IPS-20b (cell line): ENCODE measurements around the gene CKS2.
A peak's percentile ranks its signal among the peaks of the same experiment; 100 is the strongest.
"Not testable (repeated sequence)": the region's sequence is repeated elsewhere in the genome, so short reads cannot be mapped to it uniquely, and the experiment has no call there.

Experiments
- H3K27ac ChIP-seq: one replicate; pipeline ENCODE4 v1.5.1; 2013; ENCODE audit warnings: low read length
- H3K27me3 ChIP-seq: 2 replicates; pipeline ENCODE4 v1.6.1; 2013; ENCODE audit warnings: mild to moderate bottlenecking, low read length, inconsistent platforms; ENCODE audit not compliant: insufficient read depth
- H3K36me3 ChIP-seq: 2 replicates; pipeline ENCODE4 v1.6.1; 2013; ENCODE audit warnings: low read depth, mild to moderate bottlenecking, inconsistent platforms, low read length, moderate library complexity; ENCODE audit not compliant: insufficient read depth
- H3K4me1 ChIP-seq: 2 replicates; pipeline ENCODE4 v1.6.1; 2013; ENCODE audit warnings: mild to moderate bottlenecking, control low read depth, inconsistent platforms, low read length, moderate library complexity; ENCODE audit not compliant: insufficient read depth
- H3K4me3 ChIP-seq: 2 replicates; pipeline ENCODE4 v1.5.1; 2013; ENCODE audit warnings: mild to moderate bottlenecking, low read length, inconsistent platforms
- H3K9ac ChIP-seq: 2 replicates; pipeline ENCODE4 v1.6.1; 2013; ENCODE audit warnings: low read depth, mild to moderate bottlenecking, inconsistent platforms, low read length, moderate library complexity
- H3K9me3 ChIP-seq: 2 replicates; pipeline ENCODE4 v1.6.1; 2013; ENCODE audit warnings: mild to moderate bottlenecking, low read depth, low read length, inconsistent platforms; ENCODE audit not compliant: insufficient read depth

CKS2 gene

GRCh38 chr9:89291741-89292140, 19.3 kb upstream of the CKS2 start:
- H3K27ac ChIP-seq = no peak overlapping the region
- no peaks in the 10 kb centered on the region for H3K36me3 ChIP-seq
- no peaks in the 10 kb centered on the region for H3K27me3 ChIP-seq
- no peak overlapping the region for H3K9ac ChIP-seq
- H3K4me1 ChIP-seq = peaks cover 7% of the 10 kb centered on the region; the same call in 1 of the 2 replicates
- H3K9me3 ChIP-seq = peaks cover 9% of the 10 kb centered on the region; the same call in 1 of the 2 replicates
- no peak overlapping the region for H3K4me3 ChIP-seq

- H3K4me3 ChIP-seq = no peak overlapping the region
- no peaks in the 10 kb centered on the region for H3K36me3 ChIP-seq
- peaks cover 9% of the 10 kb centered on the region; the same call in 1 of the 2 replicates for H3K9me3 ChIP-seq
- no peaks in the 10 kb centered on the region for H3K27me3 ChIP-seq
- no peak overlapping the region for H3K27ac ChIP-seq
- H3K9ac ChIP-seq = no peak overlapping the region
- peaks cover 7% of the 10 kb centered on the region; the same call in 1 of the 2 replicates for H3K4me1 ChIP-seq
Observed at GRCh38 chr9:89293014-89293413, 18.0 kb upstream of the CKS2 start.

- no peak overlapping the region for H3K9ac ChIP-seq
- H3K27ac ChIP-seq = no peak overlapping the region
- peaks cover 9% of the 10 kb centered on the region; the same call in 1 of the 2 replicates for H3K9me3 ChIP-seq
- no peak overlapping the region for H3K4me3 ChIP-seq
- H3K27me3 ChIP-seq = no peaks in the 10 kb centered on the region
- no peaks in the 10 kb centered on the region for H3K36me3 ChIP-seq
- peaks cover 2% of the 10 kb centered on the region; the same call in 1 of the 2 replicates for H3K4me1 ChIP-seq
Observed at GRCh38 chr9:89295400-89295799, 15.6 kb upstream of the CKS2 start.

- H3K36me3 ChIP-seq, H3K9ac ChIP-seq, H3K4me3 ChIP-seq, H3K27ac ChIP-seq, H3K9me3 ChIP-seq, H3K27me3 ChIP-seq, H3K4me1 ChIP-seq: not testable (repeated sequence)
Observed at GRCh38 chr9:89301996-89302395, 9.0 kb upstream of the CKS2 start.

GRCh38 chr9:89304020-89304833, 6.8 kb upstream of the CKS2 start:
- H3K9ac ChIP-seq = no peak overlapping the region
- H3K4me3 ChIP-seq = no peak overlapping the region
- no peak overlapping the region for H3K27ac ChIP-seq
- no peaks in the 10 kb centered on the region for H3K4me1 ChIP-seq
- no peaks in the 10 kb centered on the region for H3K9me3 ChIP-seq
- H3K27me3 ChIP-seq = no peaks in the 10 kb centered on the region
- no peaks in the 10 kb centered on the region for H3K36me3 ChIP-seq

GRCh38 chr9:89304834-89305188, 6.2 kb upstream of the CKS2 start:
- Histone ChIP-seq H3K36me3 (no peaks in the 10 kb centered on the region), H3K9ac (no peak overlapping the region), H3K27me3 (no peaks in the 10 kb centered on the region), H3K9me3 (no peaks in the 10 kb centered on the region), H3K4me3 (no peak overlapping the region), H3K4me1 (no peaks in the 10 kb centered on the region), H3K27ac (no peak overlapping the region)

- Histone ChIP-seq H3K27me3 (no peaks in the 10 kb centered on the region), H3K27ac (no peak overlapping the region), H3K9ac (no peak overlapping the region), H3K36me3 (no peaks in the 10 kb centered on the region), H3K4me1 (no peaks in the 10 kb centered on the region), H3K9me3 (no peaks in the 10 kb centered on the region), H3K4me3 (no peak overlapping the region)
Observed at GRCh38 chr9:89305868-89306267, 5.1 kb upstream of the CKS2 start.

- Histone ChIP-seq H3K4me1 (peaks cover 12% of the 10 kb centered on the region; the same call in 1 of the 2 replicates), H3K9ac (peak overlapping the region; percentile 95; the same call in 1 of the 2 replicates), H3K4me3 (peak overlapping the region; percentile 78; the same call in 1 of the 2 replicates), H3K9me3 (no peaks in the 10 kb centered on the region), H3K27me3 (no peaks in the 10 kb centered on the region), H3K36me3 (peaks cover 12% of the 10 kb centered on the region; the same call in 1 of the 2 replicates), H3K27ac (peak overlapping the region; percentile 32)
Observed at GRCh38 chr9:89309166-89309565, 1.8 kb upstream of the CKS2 start.

- H3K27me3 ChIP-seq = no peaks in the 10 kb centered on the region
Observed at GRCh38 chr9:89309608-89310474, 1.2 kb upstream of the CKS2 start.

GRCh38 chr9:89311346-89312221, 589 bp downstream of the CKS2 start:
- Histone ChIP-seq H3K9ac (peak overlapping the region; percentile 98), H3K36me3 (peaks cover 36% of the 10 kb centered on the region), H3K4me1 (peaks cover 21% of the 10 kb centered on the region; the same call in 1 of the 2 replicates), H3K27me3 (no peaks in the 10 kb centered on the region), H3K27ac (peak overlapping the region; percentile 60), H3K9me3 (no peaks in the 10 kb centered on the region), H3K4me3 (peak overlapping the region; percentile 96)

More at GRCh38 chr9:89309608-89310474, 1.2 kb upstream of the CKS2 start:
- Histone ChIP-seq H3K9me3 (no peaks in the 10 kb centered on the region), H3K27ac (peak overlapping the region; percentile 83), H3K4me1 (peaks cover 19% of the 10 kb centered on the region; the same call in 1 of the 2 replicates), H3K4me3 (peak overlapping the region; percentile 78), H3K9ac (peak overlapping the region; percentile 95), H3K36me3 (peaks cover 19% of the 10 kb centered on the region)

GRCh38 chr9:89312222-89312571, 1.2 kb downstream of the CKS2 start:
- H3K36me3 ChIP-seq = peaks cover 42% of the 10 kb centered on the region
- H3K27ac ChIP-seq = peak overlapping the region; percentile 60
- peak overlapping the region; percentile 96 for H3K4me3 ChIP-seq
- H3K4me1 ChIP-seq = peaks cover 21% of the 10 kb centered on the region; the same call in 1 of the 2 replicates
- H3K9ac ChIP-seq = peak overlapping the region; percentile 98
- no peaks in the 10 kb centered on the region for H3K9me3 ChIP-seq
- H3K27me3 ChIP-seq = no peaks in the 10 kb centered on the region
